AG09309 (cell line): ENCODE measurements around the gene USP5.

ENCODE experiments used
- DNase-seq: peaks from one replicate; pipeline ENCODE4 v3.0.0-alpha.2; 2010; ENCODE audit warnings: low read depth
- H3K4me3 ChIP-seq: 2 replicates; pipeline ENCODE4 v1.5.1; 2011; ENCODE audit warnings: mild to moderate bottlenecking, low read depth, low read length, moderate library complexity; ENCODE audit not compliant: control insufficient read depth
- TF ChIP-seq, protein P1 (sequence below): IDR thresholded peaks from 2 replicates; pipeline ENCODE4 v1.5.1; 2011; ENCODE audit warnings: mild to moderate bottlenecking, low read depth, low read length, inconsistent platforms; ENCODE audit not compliant: insufficient read depth, control insufficient read depth; ENCODE audit errors: missing control alignments

USP5 gene, protein sequence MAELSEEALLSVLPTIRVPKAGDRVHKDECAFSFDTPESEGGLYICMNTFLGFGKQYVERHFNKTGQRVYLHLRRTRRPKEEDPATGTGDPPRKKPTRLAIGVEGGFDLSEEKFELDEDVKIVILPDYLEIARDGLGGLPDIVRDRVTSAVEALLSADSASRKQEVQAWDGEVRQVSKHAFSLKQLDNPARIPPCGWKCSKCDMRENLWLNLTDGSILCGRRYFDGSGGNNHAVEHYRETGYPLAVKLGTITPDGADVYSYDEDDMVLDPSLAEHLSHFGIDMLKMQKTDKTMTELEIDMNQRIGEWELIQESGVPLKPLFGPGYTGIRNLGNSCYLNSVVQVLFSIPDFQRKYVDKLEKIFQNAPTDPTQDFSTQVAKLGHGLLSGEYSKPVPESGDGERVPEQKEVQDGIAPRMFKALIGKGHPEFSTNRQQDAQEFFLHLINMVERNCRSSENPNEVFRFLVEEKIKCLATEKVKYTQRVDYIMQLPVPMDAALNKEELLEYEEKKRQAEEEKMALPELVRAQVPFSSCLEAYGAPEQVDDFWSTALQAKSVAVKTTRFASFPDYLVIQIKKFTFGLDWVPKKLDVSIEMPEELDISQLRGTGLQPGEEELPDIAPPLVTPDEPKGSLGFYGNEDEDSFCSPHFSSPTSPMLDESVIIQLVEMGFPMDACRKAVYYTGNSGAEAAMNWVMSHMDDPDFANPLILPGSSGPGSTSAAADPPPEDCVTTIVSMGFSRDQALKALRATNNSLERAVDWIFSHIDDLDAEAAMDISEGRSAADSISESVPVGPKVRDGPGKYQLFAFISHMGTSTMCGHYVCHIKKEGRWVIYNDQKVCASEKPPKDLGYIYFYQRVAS

DNA sequence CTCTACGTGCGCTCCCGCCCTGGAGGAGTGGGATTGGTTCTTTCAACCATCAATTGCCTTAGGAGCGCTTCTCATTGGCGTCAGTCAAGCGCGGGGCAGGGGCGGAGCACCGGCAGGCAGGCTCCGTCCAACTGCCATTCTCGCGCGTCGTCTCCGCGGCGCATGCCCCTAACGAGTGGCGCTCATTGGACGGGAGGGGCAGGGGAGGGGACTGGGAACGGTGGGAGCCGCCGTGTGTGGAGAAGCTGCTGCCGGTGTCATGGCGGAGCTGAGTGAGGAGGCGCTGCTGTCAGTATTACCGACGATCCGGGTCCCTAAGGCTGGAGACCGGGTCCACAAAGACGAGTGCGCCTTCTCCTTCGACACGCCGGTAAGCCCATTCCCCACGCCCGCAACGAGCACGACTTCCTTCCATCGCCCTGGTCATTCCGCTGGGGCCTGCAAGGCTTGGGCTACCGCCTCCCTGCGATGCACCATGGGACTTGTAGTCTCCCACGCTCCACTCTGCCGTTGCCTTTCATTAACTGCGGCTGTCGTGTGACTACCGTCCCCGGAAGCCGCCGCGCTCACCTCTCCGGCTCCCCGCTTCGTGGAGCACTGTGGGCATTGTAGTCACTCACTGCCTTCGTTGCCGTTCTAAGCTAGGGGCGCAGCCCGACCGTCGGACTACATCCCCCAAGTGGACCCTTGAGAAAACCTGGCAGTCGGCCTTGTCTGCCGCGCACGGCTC is at the start of gene USP5:
Gene USP5, plus strand, starts transcription at position 230 of the 730 bp plus-strand sequence. Its CDS starts 30 bp downstream, at position 260.
- DNase-seq = peak; percentile 99
- TF ChIP-seq, protein P1, sequence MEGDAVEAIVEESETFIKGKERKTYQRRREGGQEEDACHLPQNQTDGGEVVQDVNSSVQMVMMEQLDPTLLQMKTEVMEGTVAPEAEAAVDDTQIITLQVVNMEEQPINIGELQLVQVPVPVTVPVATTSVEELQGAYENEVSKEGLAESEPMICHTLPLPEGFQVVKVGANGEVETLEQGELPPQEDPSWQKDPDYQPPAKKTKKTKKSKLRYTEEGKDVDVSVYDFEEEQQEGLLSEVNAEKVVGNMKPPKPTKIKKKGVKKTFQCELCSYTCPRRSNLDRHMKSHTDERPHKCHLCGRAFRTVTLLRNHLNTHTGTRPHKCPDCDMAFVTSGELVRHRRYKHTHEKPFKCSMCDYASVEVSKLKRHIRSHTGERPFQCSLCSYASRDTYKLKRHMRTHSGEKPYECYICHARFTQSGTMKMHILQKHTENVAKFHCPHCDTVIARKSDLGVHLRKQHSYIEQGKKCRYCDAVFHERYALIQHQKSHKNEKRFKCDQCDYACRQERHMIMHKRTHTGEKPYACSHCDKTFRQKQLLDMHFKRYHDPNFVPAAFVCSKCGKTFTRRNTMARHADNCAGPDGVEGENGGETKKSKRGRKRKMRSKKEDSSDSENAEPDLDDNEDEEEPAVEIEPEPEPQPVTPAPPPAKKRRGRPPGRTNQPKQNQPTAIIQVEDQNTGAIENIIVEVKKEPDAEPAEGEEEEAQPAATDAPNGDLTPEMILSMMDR = no peak
- peak within 1 kb of the TSS; percentile 82 for H3K4me3 ChIP-seq

DNA sequence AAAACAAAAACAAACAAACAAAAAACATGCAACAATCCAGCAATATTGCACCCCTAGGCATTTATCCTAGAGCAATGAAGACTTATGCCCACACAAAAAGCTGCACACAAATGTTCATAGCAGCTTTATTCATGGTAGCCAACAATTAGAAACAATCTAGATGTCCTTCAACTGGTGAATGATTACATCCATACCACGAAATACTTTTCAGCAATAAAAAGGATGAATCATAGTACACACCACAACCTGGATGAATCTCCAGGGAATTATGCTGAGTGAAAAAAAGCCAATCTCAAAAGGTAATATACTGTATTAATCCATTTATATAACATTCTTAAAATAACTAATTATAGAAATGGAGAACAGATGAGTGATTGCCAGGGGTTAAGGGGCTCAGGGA is 44.8 kb upstream of the USP5 start:
- no peak for DNase-seq
- TF ChIP-seq, protein P1 = no peak

DNA sequence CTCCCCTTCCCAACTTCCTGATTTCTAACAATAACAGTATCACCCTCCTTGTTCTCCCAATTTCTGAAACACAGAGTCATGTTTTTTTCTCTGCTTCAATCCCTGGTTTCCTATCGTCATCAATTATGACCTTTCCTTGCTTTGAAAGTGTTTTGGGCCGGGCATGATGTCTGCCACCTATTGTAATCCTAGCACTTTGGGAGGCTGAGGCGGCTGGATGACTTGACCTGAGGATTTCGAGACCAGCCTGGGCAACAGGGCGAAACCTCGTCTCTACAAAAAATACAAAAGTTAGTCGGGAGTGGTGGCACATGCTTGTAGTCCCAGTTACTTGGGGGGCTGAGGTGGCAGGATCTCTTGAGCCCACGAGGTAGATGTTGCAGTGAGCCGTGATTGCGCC is 42.9 kb upstream of the USP5 start:
- DNase-seq = no peak
- no peak overlapping the region for H3K4me3 ChIP-seq
- TF ChIP-seq, protein P1 = no peak

More for the DNA sequence above, 44.8 kb upstream of the USP5 start:
- H3K4me3 ChIP-seq = no peak overlapping the region

DNA sequence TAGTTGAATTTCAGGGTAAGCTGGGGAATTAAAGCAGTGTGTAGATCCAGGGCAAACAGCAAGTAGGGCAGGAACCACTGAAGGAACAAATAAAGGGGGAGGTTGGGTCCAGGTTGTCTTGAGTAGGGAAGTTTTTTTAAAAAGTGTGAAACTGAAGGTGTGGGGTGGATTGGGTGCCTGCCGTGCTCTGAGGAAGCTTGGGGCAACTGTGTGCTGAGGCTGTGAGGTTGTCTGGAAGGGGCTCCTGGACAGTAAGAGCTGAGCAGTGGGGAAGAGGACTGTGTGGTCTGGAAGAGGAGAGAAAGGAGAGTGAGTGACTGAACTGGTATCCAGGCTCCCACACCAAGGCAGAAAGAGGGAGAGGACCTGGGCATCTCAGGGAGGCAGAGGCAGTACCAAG is 41.2 kb upstream of the USP5 start:
- H3K4me3 ChIP-seq = no peak overlapping the region
- TF ChIP-seq, protein P1 = no peak
- DNase-seq = no peak

DNA sequence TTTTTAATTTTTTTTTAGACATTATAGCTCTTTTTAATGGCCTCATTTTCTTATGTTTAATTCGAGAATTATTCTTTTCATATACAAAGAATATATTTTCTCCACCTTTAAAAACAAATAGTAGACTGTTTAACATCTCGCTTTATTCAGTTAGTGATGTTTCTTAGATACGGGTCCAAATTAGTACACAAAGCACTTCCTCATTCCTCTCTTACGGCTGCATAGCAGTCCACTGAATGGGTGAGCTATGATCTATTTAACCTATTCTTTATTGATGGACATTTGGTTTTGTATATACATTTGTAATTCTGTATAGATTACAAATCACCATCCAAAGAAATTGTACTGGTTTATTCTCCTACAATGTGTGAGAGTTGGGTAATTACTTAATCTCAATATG is 38.6 kb upstream of the USP5 start:
- TF ChIP-seq, protein P1 = no peak
- H3K4me3 ChIP-seq = no peak overlapping the region
- DNase-seq = no peak

DNA sequence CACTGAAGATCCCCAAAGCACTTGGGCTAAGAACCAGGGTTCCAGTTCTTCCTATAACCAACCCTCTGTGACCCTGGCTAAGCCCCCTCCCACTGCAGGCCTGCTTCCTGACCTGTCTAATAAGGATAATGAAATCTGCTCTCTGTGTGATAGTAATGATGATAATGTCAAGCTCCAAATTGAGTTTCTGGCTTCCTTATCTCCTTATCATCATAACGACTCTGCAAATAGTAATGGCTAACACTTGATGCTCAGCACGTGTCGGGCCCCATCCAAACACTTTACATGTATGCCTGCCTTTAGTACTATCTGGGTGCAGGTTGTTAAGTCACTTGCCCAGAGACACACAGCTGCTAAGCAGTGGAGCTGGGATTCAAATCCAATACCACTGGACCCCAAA is 35.4 kb upstream of the USP5 start:
- no peak for DNase-seq
- H3K4me3 ChIP-seq = no peak overlapping the region
- TF ChIP-seq, protein P1 = no peak
